NOMO-1 treated with dmso at 0.1 percent for 144 hours (cell line): ENCODE results near the gene BAK1.

Experiments
- DNase-seq: peaks from one replicate; lab custom pipeline; 2025; ENCODE audit not compliant: unreplicated experiment; lab: John Stamatoyannopoulos, UW

The BAK1 gene

DNA sequence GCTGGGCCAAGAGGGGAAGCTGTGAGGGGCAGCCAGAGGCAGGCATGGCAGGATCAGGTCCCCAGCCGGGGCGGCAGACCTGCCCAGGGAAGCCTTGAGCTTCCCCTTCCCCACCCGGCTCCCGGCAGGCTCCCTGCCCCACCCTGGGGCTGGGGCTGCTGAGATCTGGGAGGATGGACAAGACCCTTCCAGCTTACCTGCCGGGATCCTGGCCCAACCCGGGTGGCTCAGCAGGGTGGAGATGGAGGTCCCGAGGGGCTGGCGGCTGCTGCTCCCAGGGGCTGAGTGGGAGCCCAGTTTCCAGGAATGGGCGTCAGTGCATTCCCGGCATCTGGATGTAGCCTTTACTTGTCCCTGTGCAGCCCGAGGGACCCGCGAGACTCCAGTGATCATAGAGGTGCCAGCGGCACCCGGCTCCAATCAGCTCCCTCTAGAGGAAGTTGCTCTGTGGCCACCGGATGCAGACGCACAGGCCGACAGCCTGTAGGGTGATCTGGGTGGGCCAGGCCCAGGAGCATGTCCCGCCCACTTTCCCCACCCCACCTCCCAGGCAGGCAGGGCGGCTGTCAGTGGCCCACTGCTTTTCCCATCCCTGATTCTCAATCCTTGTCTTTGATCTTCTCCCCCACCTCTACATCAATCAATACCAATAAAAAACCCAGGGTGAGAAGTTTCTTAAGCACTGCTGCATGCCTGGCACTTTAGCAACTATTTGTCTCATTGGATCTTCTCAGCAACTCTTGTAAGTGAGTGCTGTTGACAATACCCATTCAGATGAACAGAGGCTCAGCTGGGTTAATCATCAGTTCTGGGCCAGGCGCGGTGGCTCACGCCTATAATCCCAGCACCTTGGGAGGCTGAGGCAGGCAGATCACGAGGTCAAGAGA lies at the start of gene BAK1:
Gene BAK1, minus strand, starts transcription at position 449 of the 887 bp plus-strand sequence. CDS start 2,672 bp downstream, outside the sequence.
- DNase-seq, result peak; percentile 90

DNA sequence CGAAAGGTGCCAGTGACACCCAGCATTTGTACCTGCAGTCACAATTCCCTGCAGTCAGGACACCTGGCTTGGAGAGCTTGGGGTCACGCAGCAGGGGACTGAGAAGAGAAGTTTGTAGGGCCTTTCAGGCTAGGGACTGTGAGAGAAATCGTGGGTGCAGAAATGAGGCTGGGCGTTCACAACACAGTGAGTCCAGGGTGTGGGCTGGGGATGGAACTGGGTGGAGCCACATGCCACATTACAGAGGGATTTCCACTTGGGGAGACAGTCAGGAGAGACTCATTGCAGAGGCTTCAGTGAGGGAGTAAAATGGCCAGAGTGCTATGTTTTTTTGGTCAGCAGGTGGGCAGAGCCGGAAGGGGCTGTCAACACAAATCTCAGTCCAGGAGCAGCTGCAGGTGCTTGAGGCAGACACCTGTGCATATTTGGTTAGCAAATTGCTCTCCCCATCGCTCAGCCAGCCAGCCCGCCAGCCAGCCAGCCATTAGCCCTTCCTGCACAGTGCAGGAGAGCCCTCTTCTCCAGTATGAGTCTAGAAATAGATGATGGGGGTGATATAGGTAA lies 48.4 kb upstream of the BAK1 start:
- no peak for DNase-seq

DNA sequence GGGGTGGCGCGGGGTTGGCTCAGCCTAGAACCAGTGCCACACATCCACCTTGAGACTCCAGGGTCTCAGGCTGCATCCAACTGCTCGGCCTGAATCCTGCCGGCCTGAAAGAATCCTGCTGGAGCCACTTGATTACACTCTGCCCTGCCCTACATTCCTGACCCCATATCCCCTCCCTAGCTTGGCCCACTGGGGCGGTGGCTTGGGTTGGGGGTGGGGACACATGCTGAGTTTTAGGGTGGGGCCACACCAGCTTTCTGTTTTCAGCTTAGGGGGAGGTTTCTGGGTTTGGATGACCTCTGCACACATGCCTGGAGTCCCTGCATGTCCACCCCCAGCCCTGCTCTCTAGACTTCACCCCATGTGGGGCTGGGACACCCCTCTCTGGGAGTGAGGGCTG lies 47.8 kb upstream of the BAK1 start:
- no peak for DNase-seq

DNA sequence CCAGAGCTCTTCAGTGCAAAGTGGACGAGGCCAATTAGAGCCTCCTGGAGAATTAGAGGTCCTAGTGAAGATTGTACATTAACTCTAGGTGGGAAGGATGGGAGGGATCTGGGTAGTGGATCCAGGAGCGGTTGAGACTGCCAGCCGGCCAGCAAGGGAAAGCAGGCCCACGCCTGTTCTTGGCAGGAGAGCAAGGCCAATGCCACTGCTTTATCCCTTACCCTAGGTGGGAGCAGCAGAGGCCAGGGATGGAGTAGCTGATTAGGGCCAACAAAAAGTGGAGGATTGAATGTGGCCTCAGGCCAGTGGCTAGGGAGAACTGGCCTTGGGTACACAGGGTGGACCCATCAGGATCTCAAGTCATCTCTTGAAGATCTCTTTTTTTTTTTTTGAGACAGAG lies 44.8 kb upstream of the BAK1 start:
- DNase-seq, result no peak

DNA sequence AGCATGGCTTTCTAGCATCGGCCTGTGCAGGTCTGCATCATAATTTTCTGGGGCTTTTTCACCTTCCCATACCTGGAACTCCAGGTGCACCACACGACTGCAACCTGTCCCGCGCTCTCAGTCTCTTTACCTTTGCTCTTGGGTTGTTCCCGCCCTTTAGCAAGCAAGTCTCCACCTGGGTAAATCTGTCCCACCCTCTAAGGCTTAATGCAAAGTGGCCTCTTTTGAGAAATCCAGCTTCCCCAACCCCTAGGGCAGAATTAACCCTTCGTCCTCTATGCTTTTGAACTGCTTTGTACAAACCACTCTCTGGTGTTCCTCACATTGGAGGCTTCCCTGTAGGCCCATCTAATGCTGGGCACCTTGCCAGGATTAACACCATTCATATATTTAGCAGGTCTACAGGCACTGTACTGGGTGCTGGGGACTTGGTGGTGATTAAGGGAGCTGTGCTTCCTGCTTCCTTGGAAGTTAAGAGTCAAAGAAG lies 43.9 kb upstream of the BAK1 start:
- no peak for DNase-seq

DNA sequence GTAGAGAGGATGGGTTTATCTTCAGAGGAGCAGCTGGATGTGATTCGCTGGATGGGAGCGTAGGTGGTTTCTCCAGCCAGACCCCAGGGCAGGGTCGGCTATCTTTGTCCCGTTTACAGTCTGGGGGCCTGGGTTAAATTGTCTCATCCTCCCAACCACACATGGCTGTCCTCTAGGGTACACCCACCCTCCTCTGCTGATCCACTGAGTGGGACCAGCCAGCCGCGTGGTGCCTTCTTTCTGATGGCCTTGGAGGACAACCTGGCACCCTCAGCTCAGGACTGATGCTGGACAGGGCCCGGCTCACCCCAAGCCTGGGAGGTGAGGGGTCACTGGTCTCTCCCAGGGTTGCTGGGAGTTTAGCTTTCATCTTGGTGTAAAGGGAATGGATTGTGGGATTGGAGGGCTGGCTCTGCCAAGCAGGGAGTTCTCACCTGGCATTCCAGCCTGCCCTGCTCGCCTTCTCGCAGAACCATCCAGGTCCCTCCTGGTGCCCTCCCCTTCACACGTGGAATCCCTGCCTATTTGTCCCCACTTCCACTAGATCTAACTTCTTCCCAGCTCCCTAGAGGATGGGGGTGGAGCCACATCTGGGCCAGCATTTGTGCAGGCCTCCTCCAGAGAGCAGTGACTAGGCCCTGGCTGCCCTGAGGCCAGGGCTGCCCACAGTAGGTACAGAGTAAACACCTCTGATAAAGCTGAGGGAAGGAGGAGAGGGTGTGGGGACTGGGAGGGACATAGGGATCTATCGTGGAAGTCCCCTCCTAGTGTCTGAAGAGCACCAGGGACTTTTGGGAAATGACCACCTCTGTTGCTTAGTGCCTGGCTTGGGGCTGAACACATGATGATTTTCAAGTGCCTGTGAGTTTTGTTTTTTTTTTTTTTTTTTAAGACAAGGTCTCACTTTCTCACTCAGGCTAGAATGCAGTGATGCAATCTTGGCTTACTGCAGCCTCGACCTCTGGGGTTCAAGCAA lies 42.7 kb upstream of the BAK1 start:
- no peak for DNase-seq

DNA sequence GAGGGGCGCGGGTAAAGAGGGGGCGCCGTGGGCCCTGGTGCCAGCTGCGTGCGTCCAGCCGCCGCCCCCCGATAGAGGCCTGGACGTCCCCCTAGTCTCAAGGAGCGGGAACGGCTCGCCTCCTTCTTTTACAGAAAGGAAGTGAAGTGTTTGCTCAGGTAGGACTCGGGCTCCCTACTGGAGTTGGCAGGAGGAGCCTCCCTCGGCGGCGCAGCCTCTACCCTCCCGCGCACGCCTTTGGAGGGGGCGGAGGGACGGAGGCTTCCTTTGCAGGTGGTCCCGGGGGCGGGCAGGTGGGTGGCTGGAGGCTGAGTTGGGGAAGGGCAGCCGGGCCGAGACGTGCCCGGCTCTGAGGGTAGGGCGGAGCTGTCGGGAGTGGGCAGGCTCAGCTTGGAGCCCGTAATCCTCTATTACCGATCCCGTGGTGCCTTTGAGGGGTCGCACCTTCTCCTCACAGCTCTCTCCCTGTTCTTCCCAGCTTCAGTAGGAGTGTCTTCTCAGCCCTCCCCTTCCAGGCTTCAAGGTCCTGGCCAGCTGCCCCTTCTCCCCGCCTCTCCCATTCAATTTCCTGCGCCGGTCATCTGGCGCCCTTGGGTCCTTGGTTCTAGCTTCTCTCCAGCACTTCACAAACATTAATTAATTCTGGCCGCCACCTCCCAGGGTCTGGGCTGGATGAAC lies 41.8 kb upstream of the BAK1 start:
- no peak for DNase-seq

DNA sequence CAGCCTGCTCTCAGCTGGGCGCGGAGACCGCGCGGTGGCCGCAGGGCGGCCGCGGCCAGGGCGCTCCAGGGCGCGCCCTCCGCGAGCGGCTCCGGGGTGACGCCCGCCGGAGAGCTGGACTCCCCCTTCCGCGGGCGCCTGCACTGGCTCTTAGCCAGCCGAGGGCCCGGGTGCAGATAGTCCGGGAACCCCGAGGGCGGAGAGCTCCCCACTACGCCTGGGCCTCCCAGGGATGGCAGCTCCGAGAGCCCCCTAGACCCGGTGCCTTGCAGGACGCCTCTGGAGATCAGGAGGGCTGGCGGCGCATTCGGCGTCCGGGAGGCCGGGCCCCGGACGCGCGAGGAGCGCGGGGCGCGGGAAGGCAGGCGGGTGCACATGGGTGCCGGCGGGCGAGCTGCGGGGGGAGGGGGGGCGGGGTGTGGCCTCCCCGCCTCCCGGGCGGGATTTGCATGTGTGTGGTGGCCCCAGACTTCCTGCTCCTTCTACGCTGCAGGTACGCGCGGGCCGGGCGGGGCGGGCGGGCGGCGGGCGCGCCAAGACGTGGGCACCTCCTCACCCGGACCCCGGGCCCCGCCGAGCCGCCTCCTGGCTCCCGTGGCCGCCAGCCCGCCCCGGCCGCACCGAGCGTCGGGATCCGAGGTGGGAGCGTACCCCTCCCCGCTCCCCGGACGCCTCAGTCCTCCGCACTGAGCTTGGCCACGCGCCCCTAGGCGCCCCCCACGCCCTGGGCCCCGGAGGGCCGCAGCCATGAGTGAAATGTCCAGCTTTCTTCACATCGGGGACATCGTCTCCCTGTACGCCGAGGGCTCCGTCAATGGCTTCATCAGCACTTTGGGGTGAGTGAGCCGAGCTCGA lies 41.0 kb upstream of the BAK1 start, which contains the start of gene ITPR3:
Gene ITPR3, plus strand, starts transcription at position 467 of the 855 bp plus-strand sequence. Its CDS starts 281 bp downstream, at position 748.
- DNase-seq, result peak; percentile 54

DNA sequence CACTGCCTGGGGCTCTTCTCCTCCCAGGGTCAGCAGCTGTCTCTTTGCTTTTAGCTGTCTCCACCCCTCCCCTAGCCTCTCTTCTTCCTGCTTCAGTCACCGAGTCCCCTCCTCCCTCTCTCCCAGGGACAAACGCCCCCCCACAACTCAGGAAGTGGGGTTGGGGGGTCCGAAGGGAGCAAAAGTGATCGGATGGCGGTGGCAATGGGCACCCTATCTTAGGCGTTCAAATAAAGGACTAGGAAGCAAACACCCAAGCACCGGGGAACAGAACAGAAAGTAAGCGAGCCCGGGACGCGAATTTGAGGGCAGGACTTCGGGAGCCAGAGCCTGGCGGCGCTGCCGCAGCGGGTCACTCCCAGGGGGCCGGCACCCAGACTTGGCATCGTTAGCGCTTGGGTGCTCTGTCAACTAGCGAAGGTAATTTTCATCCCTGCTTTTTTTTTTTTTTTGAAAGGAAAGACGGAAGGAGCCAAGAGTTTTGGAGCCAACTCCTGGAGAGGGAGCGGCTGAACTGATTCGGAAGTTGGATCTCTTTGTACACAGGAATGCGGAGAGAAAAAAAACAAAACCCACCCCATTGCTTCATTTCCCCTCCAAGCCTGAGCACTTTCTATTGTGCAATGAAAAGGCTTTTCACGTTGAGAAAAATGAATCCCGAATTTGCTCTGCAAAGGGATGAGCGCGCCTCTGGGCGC lies 40.2 kb upstream of the BAK1 start:
- DNase-seq, result peak; percentile 33

DNA sequence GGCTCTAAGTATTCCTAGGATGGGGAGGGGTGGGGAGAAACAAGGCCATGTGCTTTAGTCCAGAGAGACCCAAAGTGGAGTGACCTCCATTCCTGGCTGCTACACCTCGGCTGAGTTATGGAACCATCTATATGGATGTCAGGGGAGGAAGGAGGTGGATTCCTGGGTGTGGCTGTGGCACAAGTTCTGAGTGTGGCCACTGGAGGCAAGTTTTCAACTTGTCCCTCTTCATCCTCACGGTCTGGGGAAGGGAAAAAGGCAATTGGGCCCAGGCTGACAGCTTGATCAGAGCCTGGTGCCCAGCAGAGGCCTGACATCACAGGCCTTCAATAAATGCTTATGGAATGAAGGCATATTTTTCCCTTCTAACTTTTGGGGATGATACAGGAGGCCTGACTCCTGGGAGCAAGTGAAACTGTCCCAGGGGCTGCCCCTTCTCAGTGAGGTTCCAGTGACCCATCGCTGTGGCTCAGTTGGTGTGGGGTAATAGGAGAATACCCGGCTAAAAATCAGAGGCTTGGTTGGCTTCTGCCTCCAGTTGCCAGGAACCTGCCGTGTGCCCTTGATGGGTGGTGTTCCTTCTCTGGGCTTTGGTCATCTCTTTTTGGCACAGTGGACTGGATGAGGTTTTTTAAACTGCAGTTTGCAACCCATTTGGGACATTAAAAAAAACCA lies 39.2 kb upstream of the BAK1 start:
- DNase-seq, result no peak

DNA sequence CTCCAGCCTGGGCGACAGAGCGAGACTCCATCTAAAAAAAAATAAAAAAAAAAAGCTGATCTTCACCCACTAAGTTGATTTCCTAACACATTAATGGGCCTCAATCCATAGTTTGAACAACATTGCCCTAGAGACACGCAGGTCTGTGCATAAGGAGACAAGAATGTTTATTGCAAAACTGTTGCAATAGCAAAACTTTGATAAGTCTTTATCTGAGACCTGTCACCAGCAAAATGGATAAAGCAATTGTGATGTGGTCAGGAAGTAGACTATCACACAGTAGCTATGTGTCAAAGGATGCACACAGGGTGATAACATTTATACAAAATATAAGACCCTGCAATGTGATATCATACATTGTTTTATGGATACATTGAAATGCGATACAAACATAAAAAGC lies 36.8 kb upstream of the BAK1 start:
- no peak for DNase-seq

DNA sequence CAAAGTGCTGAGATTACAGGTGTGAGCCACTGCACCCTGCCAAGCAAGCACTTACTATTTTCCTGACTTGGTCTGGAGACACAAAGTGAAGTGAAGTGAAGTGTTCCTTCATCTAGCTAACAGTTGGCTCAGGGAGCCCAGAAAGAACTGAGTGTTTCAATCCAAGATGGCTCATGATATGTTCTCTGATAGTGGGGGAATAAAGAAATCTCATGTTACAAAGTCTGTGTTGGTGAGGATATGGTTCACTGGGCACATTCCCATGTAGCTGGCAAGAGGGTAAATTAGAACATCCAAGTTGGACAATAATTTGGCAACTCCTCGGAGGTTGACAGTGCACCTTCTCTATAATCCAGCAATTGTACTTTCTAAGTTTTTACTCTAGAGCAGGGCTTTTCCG lies 36.0 kb upstream of the BAK1 start:
- no peak for DNase-seq

DNA sequence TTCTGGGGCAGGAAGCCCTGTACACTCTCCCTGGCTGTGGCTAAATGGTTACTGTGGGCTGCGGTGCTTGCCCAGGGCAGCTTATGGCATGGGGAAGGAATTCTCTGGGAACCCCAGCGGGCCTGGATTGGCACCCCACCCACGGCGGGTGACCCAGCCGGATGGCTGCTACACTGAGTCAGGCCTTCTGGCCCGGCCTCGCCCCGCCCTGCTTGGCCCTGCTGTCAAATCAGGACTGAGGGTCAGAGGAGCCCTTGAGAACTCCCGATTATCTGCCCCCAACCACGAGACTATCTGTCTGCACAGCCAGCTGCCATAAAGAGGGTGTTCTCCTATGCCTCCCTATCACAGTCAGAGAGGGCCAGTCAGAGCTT lies 33.7 kb upstream of the BAK1 start:
- no peak for DNase-seq

DNA sequence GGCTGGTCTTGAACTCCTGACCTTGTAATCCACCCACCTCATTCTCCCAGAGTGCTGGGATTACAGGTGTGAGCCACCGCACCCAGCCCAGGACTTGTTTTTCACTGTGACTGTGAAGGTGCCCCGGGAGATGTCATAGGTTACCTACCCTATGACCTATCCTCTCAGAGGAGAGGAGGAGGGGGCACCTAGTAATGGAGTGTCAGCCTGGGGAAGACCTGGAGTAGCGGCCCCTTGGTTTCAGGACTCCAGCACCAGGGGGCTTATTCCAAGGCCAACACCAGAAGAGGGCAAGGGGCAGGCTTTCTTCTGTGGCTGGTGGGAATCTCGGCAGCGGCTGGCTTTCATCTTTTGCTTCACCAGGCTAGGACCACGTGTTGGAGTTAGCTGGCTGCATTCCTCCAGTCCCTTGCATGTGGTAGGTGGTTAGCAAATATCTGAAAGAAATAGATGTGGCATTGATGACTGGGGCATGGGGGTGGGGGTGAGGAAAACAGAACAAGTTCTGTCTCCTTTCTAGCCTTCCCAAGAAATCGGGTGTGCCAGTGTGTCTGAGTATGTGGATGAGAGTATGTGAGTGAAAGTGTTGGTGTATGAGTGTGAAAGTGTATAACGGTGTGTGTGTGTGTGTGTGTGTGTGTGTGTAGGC lies 33.2 kb upstream of the BAK1 start:
- DNase-seq, result no peak

DNA sequence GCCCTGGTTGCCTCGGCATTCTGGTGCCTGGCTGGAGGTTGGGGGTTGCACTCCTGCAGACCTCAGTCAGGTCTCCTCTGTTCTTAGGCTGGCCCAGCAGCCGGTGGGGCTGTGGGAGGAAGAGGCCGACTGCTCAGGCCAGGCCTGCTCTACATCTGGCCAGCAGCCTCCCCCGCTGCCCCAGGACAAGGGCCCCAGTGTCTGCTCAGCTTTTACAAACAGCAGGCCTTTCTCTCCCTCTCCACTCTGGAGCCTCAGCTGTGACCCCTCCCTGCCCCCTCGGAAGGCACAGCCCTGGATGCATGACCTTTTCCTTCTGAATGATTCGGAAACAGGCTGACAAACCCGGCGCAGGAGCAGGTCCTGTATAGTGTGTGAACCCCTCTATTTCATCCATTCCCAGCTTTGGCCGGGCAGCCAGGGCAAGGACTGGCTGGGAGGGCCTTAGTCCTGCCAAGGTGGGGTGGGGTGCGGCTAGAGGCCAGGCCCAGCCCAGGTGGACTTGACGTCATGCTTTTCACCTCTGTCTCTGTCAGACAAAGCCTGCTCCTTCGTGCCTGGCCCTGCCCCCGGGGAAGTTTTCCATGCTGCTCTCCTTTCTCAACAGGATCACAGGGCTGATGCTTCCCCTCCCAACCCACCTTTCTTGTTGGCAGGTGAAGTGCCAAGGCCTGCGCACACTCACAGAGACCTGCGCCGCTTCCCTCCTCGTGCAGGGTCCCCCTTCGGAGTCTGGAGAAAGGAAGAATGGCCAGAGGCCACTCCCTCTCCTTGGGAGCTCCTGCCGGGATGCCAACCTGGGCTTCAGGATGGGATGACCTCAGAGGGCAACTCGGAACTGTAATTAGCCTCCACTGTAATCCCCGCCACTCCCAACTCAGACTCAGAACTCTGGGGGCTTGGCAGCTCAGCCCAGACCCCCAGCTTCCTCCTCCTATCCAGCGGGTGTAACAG lies 31.0 kb upstream of the BAK1 start:
- DNase-seq, result no peak

DNA sequence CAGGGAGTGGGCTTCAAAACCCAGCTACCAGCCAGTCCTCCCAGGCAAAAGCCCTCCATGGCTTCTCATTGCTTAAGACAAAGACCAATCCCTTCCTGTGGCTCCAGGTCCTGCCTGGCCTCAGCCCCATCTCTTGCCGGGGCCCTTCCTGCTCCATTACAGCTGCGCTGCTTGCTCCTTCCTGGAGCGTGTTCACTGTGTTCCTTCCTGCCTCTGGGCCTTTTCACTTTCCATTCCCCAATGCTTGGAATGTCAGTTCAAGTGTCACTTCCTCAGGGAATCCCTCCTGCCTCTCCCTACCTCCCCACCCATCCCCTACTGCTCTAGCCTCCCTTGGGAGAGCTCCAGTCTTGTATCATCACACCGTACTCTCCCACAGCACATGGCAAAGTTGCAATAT lies 30.0 kb upstream of the BAK1 start:
- DNase-seq, result no peak

DNA sequence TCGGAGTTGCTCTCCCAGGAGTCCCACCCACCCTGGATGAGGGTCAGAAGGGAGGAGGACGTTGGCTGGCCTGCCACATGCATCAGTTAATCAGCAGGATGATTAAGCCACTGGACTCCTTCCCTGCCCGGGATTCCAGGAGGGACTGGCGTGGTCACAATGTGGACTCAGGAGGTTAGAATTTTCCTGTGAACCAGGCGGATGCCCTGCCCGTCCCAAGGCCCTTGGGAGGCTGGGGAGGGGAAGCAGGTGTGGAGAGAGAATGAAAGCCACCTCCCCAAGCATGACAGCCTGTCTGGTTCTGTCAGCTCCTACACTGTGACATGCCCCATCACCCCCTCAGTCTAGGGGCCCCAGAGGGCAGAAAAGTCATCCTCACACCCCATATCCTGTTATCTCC lies 29.5 kb upstream of the BAK1 start:
- no peak for DNase-seq
